PFSK-1 (cell line): ENCODE results near the gene FREM1.

Experiments
- REST ChIP-seq, 2 experiments: IDR thresholded peaks; 2 replicates each; pipeline versions ENCODE4 v1.6.1 to v1.8.0; 2011 to 2012; ENCODE audit warnings: low read depth in 2 of 2, low read length in 2 of 2, control low read depth in 1 of 2, inconsistent platforms in 1 of 2, mild to moderate bottlenecking in 1 of 2, moderate library complexity in 1 of 2; ENCODE audit not compliant: insufficient read depth in 1 of 2
- TAF1 ChIP-seq: IDR thresholded peaks from 2 replicates; pipeline ENCODE4 v1.6.1; 2012; ENCODE audit warnings: low read length, control low read depth, borderline replicate concordance; ENCODE audit not compliant: insufficient read depth

- TF ChIP-seq REST (IDR thresholded peaks at IDR 0.05; ENCODE audit: insufficient read depth in 1 of 2, low read depth in 2 of 2, low read length in 2 of 2) (no peak), TAF1 (no peak)
Measured at GRCh38 chr9:14881006-14881405, 29.2 kb downstream of the FREM1 start.
